PC-3 (cell line): ENCODE data around the gene OSBPL8. TPM values are rescaled to one million over a fixed set of nuclear protein-coding genes. Genes with fewer than 3 reads are reported as not detected.

Source experiments
- ATAC-seq: fragments of 200-7000 bp; cut with Tn5 transposase; 2 replicates; pipeline ENCODE4 v1.9.1; 2020; ENCODE audit warnings: mild to moderate bottlenecking, moderate library complexity
- BruUV-seq: library from RNA; stranded (reverse); fragments of 400-500 nt; replicated peaks from 2 replicates; lab custom pipeline; 2021; lab: Mats Ljungman, UMichigan
- CTCF ChIA-PET: fragments of 300-600 bp; sonication (Branson Sonifier 250); formaldehyde crosslinking; loops from one replicate; lab custom pipeline; 2022; ENCODE audit warnings: antibody characterized with exemption; lab: Charles Lee
- POLR2A ChIA-PET: fragments of 300-600 bp; sonication (Branson Sonifier 250); formaldehyde crosslinking; loops from one replicate; lab custom pipeline; 2022; ENCODE audit warnings: antibody characterized with exemption; ENCODE audit not compliant: unreplicated experiment; lab: Charles Lee
- DNase-seq: peaks from one replicate; pipeline ENCODE4 v3.0.0-alpha.2; 2015
- H2AFZ ChIP-seq: fragments of 300-600 bp; sonication (generic); 2 replicates; pipeline ENCODE4 v1.6.0; 2016; ENCODE audit warnings: antibody characterized with exemption, low read length
- H3F3A ChIP-seq: fragments of 300-600 bp; sonication (generic); one replicate; pipeline ENCODE4 v1.6.0; 2017; ENCODE audit warnings: antibody characterized with exemption, low read length, control low read depth, mild to moderate bottlenecking; ENCODE audit not compliant: unreplicated experiment
- H3K27ac ChIP-seq: fragments of 300-600 bp; sonication (generic); 2 replicates; pipeline ENCODE4 v1.5.1; 2016; ENCODE audit warnings: mild to moderate bottlenecking, low read length
- H3K27me3 ChIP-seq: fragments of 300-600 bp; sonication (generic); 2 replicates; pipeline ENCODE4 v1.6.1; 2016; ENCODE audit warnings: low read length, mixed read lengths
- H3K36me3 ChIP-seq: fragments of 300-600 bp; sonication (generic); 2 replicates; pipeline ENCODE4 v1.6.1; 2016; ENCODE audit warnings: low read depth, mixed run types, low read length, mixed read lengths
- H3K4me1 ChIP-seq: fragments of 300-600 bp; sonication (generic); 2 replicates; pipeline ENCODE4 v1.5.1; 2016; ENCODE audit warnings: low read length; ENCODE audit not compliant: insufficient read depth
- H3K4me2 ChIP-seq: fragments of 300-600 bp; sonication (generic); 2 replicates; pipeline ENCODE4 v1.6.0; 2016; ENCODE audit warnings: low read length
- H3K4me3 ChIP-seq: fragments of 300-600 bp; sonication (generic); 2 replicates; pipeline ENCODE4 v1.5.1; 2016; ENCODE audit warnings: mild to moderate bottlenecking, low read length, mixed read lengths
- H3K79me2 ChIP-seq: fragments of 300-600 bp; sonication (generic); 2 replicates; pipeline ENCODE4 v1.6.1; 2017; ENCODE audit warnings: low read length, mixed read lengths
- H3K9ac ChIP-seq: fragments of 300-600 bp; sonication (generic); 2 replicates; pipeline ENCODE4 v1.6.0; 2016; ENCODE audit warnings: mild to moderate bottlenecking, low read length
- H3K9me2 ChIP-seq: fragments of 300-600 bp; sonication (generic); replicated peaks from 2 replicates; pipeline ENCODE4 v1.6.1; 2016; ENCODE audit warnings: mixed run types, low read length, mixed read lengths
- H3K9me3 ChIP-seq: fragments of 300-600 bp; sonication (generic); 2 replicates; pipeline ENCODE4 v1.6.1; 2016; ENCODE audit warnings: low read length, mixed read lengths
- H4K20me1 ChIP-seq: fragments of 300-600 bp; sonication (generic); 2 replicates; pipeline ENCODE4 v1.6.1; 2016; ENCODE audit warnings: low read length, mixed read lengths
- CTCF ChIP-seq: fragments of 300-600 bp; sonication (generic); conservative IDR thresholded peaks from 2 replicates; pipeline ENCODE4 v1.5.1; 2017; ENCODE audit warnings: antibody characterized with exemption, low read depth, mild to moderate bottlenecking, low read length
- EZH2 ChIP-seq: fragments of 300-600 bp; sonication (generic); IDR thresholded peaks from one replicate; pipeline ENCODE4 v1.6.1; 2017; ENCODE audit warnings: antibody characterized with exemption, mild to moderate bottlenecking, low read length; ENCODE audit not compliant: unreplicated experiment
- EZH2phosphoT487 ChIP-seq: fragments of 300-600 bp; sonication (generic); IDR thresholded peaks from 2 replicates; pipeline ENCODE4 v1.6.1; 2018; ENCODE audit warnings: mild to moderate bottlenecking, antibody characterized with exemption, low read length, borderline replicate concordance
- intact Hi-C: fragments of 100-400 bp; cut with micrococcal nuclease; formaldehyde crosslinking; loops from 2 replicates; pipeline ENCODE4 v1.9.0; 2023
- total RNA-seq: library from RNA; depleted of rRNA; stranded (reverse); fragments of >200 nt; gene quantifications from 2 replicates; pipeline ENCODE4 v1.2.3, GENCODE V29; 2014

Gene OSBPL8
- total RNA-seq, 1 experiment from 2014 or later = 28.5 TPM

GRCh38 chr12:76588881-76589565 is 29.5 kb upstream of the OSBPL8 start:
- H3K9ac ChIP-seq = no peak overlapping the region
- no peak overlapping the region for H3K27ac ChIP-seq
- H3K36me3 ChIP-seq = no peaks in the 10 kb centered on the region
- POLR2A ChIA-PET = no interaction called here
- H3K4me1 ChIP-seq = peaks cover under 1% of the 10 kb centered on the region; the same call in 1 of the 2 replicates
- no peaks in the 10 kb centered on the region for H3K27me3 ChIP-seq
- H3F3A ChIP-seq = no peaks in the 10 kb centered on the region
- no peak for DNase-seq
- no peaks in the 10 kb centered on the region for H3K9me3 ChIP-seq
- no peak overlapping the region for H2AFZ ChIP-seq
- BruUV-seq = no TSS peak
- CTCF ChIA-PET = interaction anchor here (0.5 kb wide), 1 partner anchor 533 kb away, joined by 7 read pairs; no protein-coding TSS in a partner anchor
- no peak overlapping the region for H3K4me3 ChIP-seq
- H3K79me2 ChIP-seq = no peaks in the 10 kb centered on the region
- no peak for ATAC-seq
- intact Hi-C loops = loop anchor here (5.0 to 10.0 kb wide), 4 partner anchors 72 to 1062 kb away; partner anchors contain the start of genes BBS10 and PHLDA1
- H3K4me2 ChIP-seq = no peak overlapping the region
- no peaks in the 10 kb centered on the region for H3K9me2 ChIP-seq
- no peaks in the 10 kb centered on the region for H4K20me1 ChIP-seq
- no peak for TF ChIP-seq CTCF
- TF ChIP-seq EZH2 = no peak
- TF ChIP-seq EZH2phosphoT487 = no peak

GRCh38 chr12:76587428-76588178 is 28.0 kb upstream of the OSBPL8 start:
- H3F3A ChIP-seq = no peaks in the 10 kb centered on the region
- H3K4me3 ChIP-seq = no peak overlapping the region
- no peaks in the 10 kb centered on the region for H3K79me2 ChIP-seq
- H3K9me3 ChIP-seq = no peaks in the 10 kb centered on the region
- no peak overlapping the region for H3K27ac ChIP-seq
- ChIA-PET CTCF (interaction anchor here (0.7 kb wide), 1 partner anchor 1646 kb away, joined by 3 read pairs; no protein-coding TSS in a partner anchor), POLR2A (no interaction called here)
- no peak overlapping the region for H3K4me2 ChIP-seq
- TF ChIP-seq EZH2 (no peak), EZH2phosphoT487 (no peak), CTCF (no peak)
- intact Hi-C loops = loop anchor here (2.0 to 10.0 kb wide), 5 partner anchors 70 to 1060 kb away; partner anchors contain the start of genes BBS10 and PHLDA1
- H2AFZ ChIP-seq = no peak overlapping the region
- no peaks in the 10 kb centered on the region for H3K27me3 ChIP-seq
- no peaks in the 10 kb centered on the region for H3K9me2 ChIP-seq
- H3K4me1 ChIP-seq = peaks cover 6% of the 10 kb centered on the region
- DNase-seq (no peak), ATAC-seq (no peak)
- no peaks in the 10 kb centered on the region for H3K36me3 ChIP-seq
- no peak overlapping the region for H3K9ac ChIP-seq
- H4K20me1 ChIP-seq = no peaks in the 10 kb centered on the region
- no TSS peak for BruUV-seq
